Hepatic stellate cell (primary cell): ENCODE data around the gene NALCN.
A peak's percentile ranks its signal among the peaks of the same experiment; 100 is the strongest.

ENCODE experiments used
- DNase-seq: peaks from one replicate; pipeline ENCODE4 v3.0.0; 2011; ENCODE audit warnings: low spot score

The NALCN gene

DNA sequence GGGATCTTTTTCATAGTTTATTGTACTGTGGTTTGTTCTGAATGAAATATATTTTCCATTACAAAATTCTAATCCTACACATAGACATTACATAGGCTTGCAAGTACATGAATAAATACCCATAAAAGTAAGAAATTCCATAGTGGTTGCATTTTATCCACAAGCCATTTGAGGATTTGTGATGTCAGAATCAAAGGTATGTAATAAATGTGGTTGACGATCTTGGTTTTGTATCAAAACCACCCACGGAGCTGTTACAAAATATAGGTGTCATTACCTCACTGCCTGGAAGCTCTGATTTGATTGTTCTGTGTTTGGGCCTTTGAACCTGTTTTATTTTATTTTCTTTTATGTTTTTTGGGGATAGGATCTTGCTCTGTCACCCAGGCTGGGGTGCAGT is 125.1 kb downstream of the NALCN start:
- no peak for DNase-seq

DNA sequence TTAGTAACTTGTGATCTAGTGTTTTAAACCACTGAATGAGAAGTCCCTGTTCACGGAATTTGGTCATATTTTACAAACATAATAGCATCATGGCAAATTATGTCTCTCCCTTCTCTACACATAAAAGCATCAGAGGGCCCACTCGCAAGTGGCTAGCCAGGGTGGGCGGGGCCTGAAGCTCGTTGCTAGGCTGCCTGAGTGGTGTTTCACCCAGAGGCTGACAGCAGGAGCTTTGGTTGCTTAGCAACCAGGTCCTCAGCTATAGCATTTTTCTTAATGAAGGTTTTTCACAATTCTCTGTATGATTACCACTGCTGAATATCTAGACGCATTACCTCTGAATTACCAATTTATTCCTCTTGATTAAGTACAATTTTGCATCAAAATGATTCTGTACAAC is 126.5 kb downstream of the NALCN start:
- peak; percentile 32 for DNase-seq

DNA sequence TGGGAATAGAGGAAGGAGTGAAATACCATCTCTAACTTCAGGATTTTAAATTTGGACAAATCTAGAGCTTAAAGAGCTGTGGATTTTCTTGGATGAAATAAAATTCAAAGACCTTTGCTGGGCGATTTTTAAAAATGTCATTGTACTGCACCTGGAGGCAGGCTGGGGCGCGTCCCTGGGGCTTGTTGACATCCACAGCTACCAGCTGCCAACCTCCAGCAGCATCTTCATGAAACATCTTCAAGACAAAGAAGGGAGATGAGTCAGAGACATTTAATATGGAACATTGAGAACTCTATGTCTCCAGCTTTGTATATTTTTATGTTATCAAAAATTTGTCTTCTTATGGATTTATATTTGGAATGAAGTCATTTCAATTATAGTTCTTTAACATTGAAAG is 132.5 kb downstream of the NALCN start:
- no peak for DNase-seq

DNA sequence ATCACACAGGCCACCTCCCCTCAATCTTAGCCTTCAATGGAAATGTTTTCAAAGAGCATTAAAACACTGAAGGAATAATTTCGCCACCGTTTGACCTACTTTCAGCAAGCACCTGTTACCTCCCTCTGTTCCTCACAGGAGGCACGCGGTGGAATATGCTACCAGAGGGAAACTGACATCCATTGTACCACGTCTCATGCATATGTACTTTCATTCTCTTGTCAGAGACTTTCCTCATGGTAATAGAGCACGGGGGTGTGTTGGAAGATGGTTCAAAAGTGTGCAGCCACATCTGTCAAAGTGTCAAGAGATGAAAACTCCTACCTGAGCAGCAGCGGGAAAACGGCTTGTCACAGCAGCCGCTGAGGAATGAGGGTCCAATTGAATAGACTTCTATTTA is 143.4 kb downstream of the NALCN start:
- DNase-seq = no peak

DNA sequence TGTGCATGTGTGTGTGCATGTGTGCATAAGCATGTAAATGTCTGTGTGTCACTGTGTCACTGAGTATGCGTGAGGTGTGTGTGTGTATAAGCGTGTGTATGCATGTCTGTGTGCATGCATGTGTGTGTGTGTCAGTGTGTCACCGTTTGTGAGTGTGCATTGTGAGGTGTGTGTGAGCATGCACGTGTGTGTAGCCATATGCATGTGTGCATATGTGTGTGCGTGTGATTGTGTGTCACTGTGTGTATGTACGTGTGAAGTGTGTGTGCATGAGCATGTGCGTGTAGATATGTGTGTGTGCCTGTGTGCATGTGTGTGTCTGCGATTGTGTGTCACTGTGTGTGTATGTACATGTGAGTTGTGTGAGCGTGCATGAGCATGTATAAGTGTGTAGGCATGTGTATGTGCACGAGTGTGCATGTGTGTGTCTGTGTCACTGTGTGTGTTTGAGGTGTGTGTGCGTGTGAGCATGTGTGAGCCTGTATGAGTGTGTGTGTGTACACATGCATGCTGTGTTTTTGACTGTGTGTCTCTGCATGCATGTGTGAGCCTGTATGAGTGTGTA is 144.5 kb downstream of the NALCN start:
- no peak for DNase-seq

DNA sequence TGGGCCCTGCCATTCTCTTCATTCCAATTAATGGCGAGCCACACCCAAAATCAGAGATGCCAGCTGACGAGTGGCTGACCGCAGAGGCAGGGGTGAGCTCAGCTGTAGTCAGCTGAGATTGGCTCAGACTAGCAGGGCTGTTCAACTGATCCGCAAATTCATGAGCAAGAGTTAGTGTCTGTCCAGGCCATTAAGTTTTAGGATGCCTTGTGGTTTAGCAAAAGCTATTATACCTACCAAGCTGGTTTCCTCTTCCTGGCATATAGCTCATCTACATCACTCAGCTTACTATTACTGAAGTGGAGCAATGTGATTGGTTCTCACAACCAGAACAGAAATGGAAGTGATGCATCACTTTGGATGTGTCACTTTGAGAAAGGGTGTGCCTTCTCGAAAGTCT is 148.7 kb downstream of the NALCN start:
- no peak for DNase-seq

DNA sequence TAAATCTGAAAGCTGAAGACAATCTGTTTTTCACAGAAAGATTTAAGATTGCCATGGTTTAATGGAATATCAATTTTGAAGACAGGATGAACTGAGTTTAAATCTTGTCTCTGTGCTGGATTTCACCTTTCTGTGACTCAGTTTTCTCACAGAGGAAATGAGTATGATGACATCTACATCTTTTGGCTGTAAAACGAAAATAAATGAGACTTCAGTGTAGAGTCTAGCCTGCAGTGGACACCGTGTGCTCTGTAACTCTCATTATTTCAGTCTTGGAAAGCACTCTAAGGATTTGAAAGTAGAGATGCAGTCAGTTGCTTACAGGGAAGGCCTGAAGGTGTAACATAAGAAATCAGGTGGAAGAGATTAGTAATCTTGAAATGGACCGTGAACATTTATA is 150.4 kb downstream of the NALCN start:
- DNase-seq = no peak

DNA sequence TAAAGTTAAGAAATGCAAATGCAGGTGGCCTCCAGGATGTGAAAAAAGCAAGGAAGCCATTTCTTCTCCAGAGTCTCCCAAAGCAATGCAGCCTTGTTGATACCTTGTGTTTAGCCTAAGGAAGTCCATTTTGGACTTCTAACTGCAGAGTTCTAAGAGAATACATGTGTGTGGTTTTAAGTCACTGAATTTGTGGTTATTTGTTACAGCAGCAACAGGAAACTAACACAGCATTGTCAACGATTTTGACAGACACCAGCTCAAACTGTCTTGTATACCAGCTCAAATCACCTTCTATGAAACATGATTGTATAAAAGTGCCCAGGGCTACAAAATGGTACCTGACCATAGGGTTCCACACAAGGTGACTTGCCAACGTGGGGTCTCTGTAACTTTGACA is 151.4 kb downstream of the NALCN start:
- no peak for DNase-seq

DNA sequence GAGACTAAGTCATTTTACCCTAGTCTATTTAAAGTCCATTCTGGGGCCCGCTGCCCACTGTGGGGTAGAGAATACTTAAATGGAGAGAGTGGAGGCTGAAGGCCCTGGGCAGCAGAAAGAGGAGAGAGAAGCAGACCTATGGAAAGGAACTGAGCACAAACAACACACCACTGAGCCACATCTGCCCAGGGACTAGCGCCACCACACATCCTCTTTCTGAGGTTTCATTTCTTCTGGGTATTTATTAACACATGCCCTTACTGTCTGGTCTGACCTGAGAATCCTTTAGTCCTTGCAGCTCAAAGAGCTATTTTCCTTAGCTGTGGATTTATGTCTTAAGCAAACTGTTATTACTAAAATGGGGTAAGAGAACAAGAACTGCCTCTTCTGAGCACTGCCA is 154.0 kb downstream of the NALCN start:
- no peak for DNase-seq

DNA sequence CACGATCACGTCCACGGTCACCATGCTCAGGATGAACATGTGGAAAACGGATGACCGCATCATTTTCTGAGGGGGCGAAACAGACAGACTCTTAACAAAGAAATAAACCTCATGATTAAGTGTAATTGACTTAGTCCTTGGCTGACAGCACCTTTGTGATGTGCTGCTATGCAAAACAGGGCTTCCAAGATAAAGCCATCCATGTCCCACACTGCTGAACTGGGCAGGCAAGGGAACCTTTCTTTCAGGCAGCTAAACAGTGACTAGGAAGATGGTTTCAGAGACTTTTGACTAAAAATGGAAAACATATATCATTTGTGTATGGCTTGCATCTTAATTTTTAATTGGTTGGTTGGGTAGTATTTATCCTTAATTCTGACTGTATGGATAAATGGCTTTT is 157.8 kb downstream of the NALCN start:
- no peak for DNase-seq

DNA sequence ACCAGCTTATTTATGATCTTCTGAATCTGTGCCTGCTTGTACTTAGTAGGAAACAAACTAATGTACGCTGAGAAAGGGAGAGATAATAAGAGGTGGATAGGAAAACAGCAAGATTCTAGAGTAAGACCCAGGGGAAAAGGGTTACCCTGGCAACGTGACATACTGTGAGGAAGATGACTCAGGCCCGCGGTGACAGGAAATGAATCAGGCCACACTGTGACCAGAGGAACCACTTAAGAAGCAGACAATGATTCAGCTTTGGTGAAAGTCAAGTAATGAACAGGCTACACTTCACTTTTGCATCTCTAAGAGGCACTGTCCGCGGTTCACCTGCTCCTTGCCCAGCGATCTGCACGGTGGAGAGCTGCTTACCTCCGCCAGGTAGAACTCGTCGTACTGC is 158.2 kb downstream of the NALCN start:
- DNase-seq = peak; percentile 77

DNA sequence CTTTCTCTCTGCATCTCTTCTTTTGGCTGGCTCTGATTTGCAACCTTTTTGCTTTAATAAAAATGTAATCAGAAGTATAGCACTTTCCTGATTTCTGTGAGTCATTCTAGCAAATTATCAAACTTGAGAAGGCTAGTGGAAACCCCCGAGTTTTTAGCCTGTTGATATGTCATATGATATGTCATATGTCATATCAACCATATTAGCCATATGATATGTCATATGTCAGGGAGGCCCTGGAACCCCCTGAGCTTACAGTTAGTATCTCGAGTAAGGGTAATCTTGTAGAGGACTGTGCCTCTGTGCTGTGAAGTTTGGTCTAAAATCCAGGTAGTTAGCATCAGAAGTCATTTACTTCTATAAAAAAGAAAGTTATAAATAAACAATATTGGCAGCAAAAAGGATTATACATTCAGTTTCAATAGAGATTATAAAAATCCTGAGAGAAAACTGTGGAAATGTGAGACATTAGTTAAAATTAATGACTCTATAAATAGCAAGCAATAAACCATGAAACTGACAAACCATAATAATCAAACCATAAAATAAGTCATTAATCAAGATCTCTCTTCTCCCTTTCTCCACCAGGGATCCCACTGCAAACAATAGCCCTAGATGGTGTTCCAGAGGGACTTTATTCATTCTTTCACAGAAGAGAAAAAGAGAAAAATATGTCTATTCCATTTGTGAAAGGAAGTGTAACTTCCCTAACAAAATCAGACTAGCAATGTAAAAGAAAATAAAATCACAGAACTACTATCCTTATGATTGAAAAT is 167.4 kb downstream of the NALCN start:
- no peak for DNase-seq

DNA sequence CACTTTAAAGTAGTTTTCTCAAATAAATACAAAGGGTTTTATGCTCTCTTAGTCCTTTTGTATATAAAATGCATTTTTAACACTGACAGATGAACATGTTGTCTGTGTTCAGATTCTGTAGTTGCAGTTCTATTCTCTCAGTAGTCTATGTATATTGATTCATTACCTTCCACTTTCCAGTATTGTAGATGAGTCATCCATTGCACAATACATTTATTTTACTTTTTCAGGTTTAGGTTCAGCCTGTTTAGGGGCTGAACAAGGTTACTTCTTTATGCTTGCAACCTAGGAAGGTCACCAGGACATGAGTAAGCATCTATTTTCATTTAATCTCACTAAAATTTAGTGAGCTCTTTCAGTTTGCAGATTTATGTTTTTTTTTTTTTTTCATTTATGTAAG is 173.6 kb downstream of the NALCN start:
- DNase-seq = no peak

DNA sequence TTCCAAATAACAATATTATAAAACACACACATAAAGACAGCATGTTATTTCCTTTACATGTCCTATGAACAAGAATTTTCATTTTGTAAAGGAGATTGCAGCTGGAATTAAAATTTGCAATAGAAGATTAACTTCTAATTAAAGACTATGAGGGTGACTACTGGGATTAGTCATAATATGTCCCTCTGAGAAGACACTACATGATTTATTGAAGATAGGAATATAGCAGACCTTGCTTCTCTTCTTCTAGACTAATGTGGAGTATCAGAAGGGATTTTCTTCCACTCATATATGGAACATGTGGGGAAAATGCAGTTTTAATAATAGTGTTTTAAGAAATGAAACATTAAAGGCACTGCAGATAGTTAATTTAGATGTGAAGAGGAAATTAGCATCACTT is 177.8 kb downstream of the NALCN start:
- no peak for DNase-seq

DNA sequence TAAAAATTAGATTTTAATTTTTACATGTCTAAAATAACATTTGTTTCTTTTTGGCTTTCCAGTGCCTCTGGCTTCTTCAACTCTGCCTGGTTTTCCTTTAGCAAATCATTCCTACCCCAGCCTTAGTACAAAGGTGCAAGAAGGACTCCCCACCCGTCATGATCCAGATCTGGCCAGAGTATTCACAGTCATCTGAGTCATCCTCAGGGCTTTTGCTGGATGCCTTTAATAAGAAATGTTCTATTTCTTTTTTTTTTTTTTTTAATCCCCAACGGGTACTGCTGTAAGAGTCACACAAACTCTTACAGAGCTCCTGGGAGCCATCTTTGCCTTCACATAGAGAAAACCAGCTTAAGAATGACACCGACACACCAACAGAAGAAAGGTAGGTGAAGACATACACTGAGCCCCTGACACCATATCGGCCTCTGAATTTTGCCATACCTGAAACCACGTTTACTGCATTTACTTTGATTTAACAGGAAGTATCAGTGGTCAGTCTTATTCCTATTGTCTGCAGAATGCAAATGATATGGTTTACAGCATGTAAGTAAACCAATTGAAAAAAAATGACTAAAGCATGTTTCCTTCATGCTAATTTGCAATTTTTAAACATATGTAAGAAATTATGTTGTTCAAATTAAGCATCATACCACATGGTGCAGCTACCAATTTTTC is 184.4 kb downstream of the NALCN start:
- peak; percentile 22 for DNase-seq

DNA sequence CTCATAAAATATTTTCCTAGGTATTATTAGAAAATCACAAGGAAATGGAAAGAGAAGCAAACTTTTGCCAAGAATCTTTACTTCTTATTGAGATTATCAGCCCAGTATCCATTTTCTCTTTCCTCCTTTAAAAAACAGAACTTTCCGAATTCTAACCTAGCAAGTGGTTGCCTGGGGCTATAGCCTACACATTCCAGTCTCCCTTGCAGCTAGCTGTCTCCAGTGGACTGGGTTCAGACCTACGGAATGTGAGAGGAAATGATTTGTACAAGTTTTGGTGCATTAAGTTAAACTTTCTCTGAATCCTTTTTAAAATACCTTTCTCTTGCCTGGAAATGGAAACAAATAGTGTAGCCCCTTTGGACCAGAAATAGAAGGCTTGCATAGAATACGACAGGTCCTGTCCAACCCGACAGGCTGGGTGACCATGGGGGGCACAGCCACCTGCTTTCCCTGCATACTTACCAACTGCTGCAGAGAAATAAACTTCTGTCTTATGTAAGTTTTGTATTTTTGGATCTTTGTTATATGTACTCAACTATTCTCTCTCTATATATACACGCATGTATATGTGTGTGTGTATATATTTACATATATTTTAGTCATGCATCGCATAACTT is 185.9 kb downstream of the NALCN start:
- DNase-seq = no peak

DNA sequence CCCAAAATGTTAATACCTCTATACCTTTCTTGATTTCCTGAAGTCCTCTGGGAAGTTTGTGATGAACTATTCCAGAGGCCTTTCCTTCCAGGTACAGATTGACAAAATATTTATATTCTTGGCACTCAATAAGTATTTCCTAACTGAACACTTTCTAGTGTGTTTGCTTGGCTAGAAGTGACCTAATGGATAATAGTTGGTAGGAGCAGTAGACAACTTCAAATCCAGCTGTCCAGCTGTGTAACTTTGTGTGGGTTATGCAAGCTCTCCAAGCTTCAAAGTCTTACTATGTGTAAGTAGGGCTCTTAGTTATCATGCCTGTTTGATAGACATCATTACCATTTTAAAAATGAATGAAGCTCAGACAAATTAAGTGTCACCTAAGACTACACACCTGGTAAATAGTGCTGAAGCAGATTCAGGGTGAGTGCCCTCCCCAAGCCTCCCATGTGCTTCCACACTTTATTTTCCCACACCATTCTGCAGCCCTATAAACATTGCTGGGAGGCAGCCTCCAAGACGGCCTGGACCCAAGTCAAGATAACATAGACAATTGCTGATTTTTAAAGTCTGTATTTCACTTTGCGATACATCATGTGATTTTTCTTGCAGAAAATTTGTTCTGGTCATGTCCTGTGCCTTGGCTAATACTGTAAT is 196.6 kb downstream of the NALCN start:
- DNase-seq = no peak

DNA sequence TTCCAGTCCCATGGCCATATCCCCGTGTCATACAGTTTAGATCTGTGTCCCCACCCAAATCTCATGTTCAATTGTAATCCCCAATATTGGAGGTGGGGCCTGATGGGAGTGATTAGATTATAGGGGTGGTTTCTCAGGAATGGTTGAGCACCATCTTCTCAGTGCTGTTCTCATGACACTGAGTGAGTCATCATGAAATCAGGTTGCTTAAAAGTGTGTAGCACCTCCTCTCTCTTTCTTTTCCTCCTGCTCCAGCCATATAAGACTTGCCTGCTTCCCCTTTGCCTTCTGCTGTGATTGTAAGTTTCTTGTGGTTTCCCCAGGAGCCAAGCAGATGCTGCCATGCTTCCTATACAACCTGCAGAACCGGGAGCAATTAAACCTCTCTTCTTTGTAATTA is 197.8 kb downstream of the NALCN start:
- no peak for DNase-seq

DNA sequence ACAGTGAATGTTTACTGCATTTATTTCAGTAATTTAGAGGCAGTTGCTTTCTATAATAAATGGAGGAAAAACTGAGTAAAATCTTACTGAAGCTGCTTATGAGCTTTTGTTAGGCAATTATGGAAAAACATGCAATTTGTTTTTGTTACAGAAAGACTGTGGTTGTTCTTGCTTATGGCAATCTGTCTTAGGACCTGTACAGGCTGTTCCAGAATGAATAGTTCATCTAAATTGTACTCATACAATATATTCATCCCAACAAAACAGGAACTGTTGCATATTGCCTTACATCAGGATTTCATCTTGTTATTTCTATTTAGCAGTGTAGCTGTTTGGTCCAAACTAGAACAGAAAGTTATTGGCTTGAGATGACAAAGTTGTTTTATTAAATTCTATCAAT is 199.2 kb downstream of the NALCN start:
- DNase-seq = no peak

DNA sequence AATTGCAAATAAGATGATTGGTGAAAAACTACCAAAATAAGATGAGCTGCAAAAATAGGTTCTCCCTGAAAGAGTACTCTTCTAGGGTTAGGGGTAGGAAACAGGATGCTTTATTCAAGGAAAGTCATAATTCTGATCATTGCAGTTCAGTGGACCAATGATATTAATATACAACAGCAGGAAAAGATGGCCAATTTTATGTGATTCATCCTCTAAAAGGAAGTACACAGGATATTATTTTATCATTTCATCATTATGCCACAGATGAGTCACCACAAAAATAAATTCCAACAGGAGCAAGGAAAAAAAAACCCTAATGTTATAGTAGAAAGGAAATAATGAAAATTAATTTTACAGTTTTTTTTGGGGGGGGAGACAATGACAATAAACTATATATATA is 205.0 kb downstream of the NALCN start:
- DNase-seq = peak; percentile 20

DNA sequence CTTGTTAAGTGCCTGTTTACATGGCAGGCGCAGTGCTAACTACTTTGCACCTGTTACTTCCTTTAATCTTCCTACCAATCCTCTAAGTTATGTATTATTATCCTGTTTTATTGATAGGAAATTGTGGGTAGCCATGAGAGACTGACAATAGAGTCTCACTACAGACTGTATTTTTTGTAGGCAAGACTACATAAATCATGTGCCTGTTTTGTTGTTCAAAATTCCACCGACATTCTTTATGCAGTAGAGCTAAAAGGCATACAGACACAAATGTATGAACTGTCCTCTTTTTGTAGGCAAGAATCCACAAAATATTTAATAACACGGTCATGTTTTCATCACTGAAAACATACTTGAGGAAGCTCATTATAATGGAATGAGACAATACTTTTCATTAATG is 205.5 kb downstream of the NALCN start:
- DNase-seq = no peak

DNA sequence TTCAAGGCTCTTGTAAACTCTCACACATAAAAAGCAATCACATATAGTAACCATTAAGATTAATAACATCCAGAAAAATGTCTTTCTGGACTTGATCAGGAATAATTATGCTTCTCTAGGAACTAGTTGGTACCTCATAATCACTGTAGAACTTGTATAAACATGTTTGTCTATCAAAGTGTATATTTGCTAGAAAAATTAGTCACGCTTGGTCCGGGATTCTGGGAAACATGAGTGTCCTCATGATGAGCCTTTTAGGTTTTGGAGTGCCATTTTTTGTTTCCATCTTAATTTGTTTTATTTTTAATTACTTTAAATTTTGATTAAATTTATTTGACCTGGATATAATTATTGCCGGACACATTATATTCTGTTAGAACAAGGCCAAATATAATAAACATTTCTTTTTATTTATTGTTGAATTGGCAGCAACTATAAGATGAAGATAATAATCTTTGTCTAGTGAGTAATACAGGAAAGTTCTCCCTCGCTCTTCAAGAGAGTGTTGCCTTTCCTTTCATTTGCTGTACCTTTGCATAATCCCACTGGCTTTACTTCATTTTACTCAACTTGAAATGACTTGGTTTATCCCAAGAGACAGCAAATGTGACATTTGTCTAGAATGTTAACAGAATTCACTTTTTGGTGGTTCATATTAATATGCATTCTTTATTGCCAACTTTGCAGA is 207.0 kb downstream of the NALCN start:
- no peak for DNase-seq
